Caco-2 (cell line): Measurements from ENCODE around the gene ASMTL. TPM values are rescaled to one million over a fixed set of nuclear protein-coding genes. Genes with fewer than 3 reads are reported as not detected.

Experiments
- BruUV-seq: library from RNA; stranded (reverse); fragments of 400-500 nt; replicated peaks from 2 replicates; lab custom pipeline; 2021; lab: Mats Ljungman, UMichigan
- CTCF ChIA-PET: fragments of 300-600 bp; sonication (Branson Sonifier 250); formaldehyde crosslinking; loops from one replicate; lab custom pipeline; 2022; ENCODE audit warnings: antibody characterized with exemption; lab: Charles Lee
- POLR2A ChIA-PET: fragments of 300-600 bp; sonication (Branson Sonifier 250); formaldehyde crosslinking; loops from one replicate; lab custom pipeline; 2022; ENCODE audit warnings: antibody characterized with exemption; lab: Charles Lee
- DNase-seq, 2 experiments: peaks; one replicate each; pipeline versions ENCODE4 v3.0.0 to v3.0.0-alpha.2; 2020 to 2022
- H3K27me3 ChIP-seq: replicated peaks from 2 replicates; pipeline ENCODE4 v1.6.0; 2011; ENCODE audit warnings: low read length; ENCODE audit not compliant: control insufficient read depth, insufficient read depth
- H3K36me3 ChIP-seq: 2 replicates; pipeline ENCODE4 v1.5.1; 2011; ENCODE audit warnings: low read length; ENCODE audit not compliant: control insufficient read depth, insufficient read depth
- H3K4me1 ChIP-seq: fragments of 250-450 bp; sonication (Bioruptor Pico); 2 replicates; pipeline ENCODE4 v1.5.1; 2020; ENCODE audit warnings: mild to moderate bottlenecking
- H3K4me3 ChIP-seq: 2 replicates; pipeline ENCODE4 v1.5.1; 2011; ENCODE audit warnings: low read depth, mild to moderate bottlenecking, control low read depth, low read length
- H3K9me3 ChIP-seq: fragments of 250-450 bp; sonication (Bioruptor Pico); 2 replicates; pipeline ENCODE4 v1.5.1; 2020; ENCODE audit warnings: mild to moderate bottlenecking, moderate library complexity
- H3K27ac Mint-ChIP-seq: one replicate; pipeline ENCODE4 v1.8.0; 2022; ENCODE audit warnings: mixed read lengths; ENCODE audit not compliant: unreplicated experiment
- H3K27me3 Mint-ChIP-seq: one replicate; pipeline ENCODE4 v1.8.0; 2022; ENCODE audit warnings: mixed read lengths; ENCODE audit not compliant: insufficient read depth, unreplicated experiment
- H3K36me3 Mint-ChIP-seq: one replicate; pipeline ENCODE4 v1.8.0; 2022; ENCODE audit warnings: mild to moderate bottlenecking, mixed read lengths; ENCODE audit not compliant: insufficient read depth, unreplicated experiment
- H3K4me1 Mint-ChIP-seq: one replicate; pipeline ENCODE4 v1.8.0; 2022; ENCODE audit warnings: low read depth, mixed read lengths; ENCODE audit not compliant: unreplicated experiment
- H3K4me3 Mint-ChIP-seq: one replicate; pipeline ENCODE4 v1.8.0; 2022; ENCODE audit warnings: mild to moderate bottlenecking, moderate library complexity, mixed read lengths; ENCODE audit not compliant: unreplicated experiment
- H3K9me3 Mint-ChIP-seq: one replicate; pipeline ENCODE4 v1.8.0; 2022; ENCODE audit warnings: mixed read lengths; ENCODE audit not compliant: unreplicated experiment
- CTCF ChIP-seq, 2 experiments: fragments of 200-600 bp in 1 of 2; IDR thresholded peaks; 1 replicate in 1 of 2; 2 replicates in 1 of 2; pipeline versions ENCODE4 v1.5.1 to v1.8.0; 2011 to 2022; ENCODE audit warnings: antibody characterized with exemption in 1 of 2, control low read depth in 1 of 2, inconsistent platforms in 1 of 2, low read depth in 1 of 2, low read length in 1 of 2, mild to moderate bottlenecking in 1 of 2, moderate library complexity in 1 of 2; ENCODE audit not compliant: insufficient read depth in 1 of 2, severe bottlenecking in 1 of 2, unreplicated experiment in 1 of 2
- intact Hi-C: fragments of 100-400 bp; cut with micrococcal nuclease; formaldehyde crosslinking; loops from one replicate; pipeline ENCODE4 v1.10.0; 2022; ENCODE audit not compliant: unreplicated experiment
- total RNA-seq: library from RNA; stranded (reverse); gene quantifications from 2 replicates; pipeline ENCODE4 v1.2.3, GENCODE V29; 2022

The ASMTL gene
- total RNA-seq, 1 experiment from 2014 or later, result 17.4 TPM

GRCh38 chrX:1357993-1358392 lies 94.7 kb downstream of the ASMTL start:
- peaks cover 14% of the 10 kb centered on the region for H3K27me3 Mint-ChIP-seq
- Histone ChIP-seq H3K36me3 (no peaks in the 10 kb centered on the region), H3K4me1 (no peaks in the 10 kb centered on the region), H3K4me3 (no peak overlapping the region), H3K27me3 (no peaks in the 10 kb centered on the region), H3K9me3 (no peaks in the 10 kb centered on the region)
- H3K9me3 Mint-ChIP-seq, result peaks cover 14% of the 10 kb centered on the region
- no peak overlapping the region for H3K27ac Mint-ChIP-seq
- no peaks in the 10 kb centered on the region for H3K4me1 Mint-ChIP-seq
- H3K4me3 Mint-ChIP-seq, result no peak overlapping the region
- ChIA-PET CTCF (no interaction called here), POLR2A (no interaction called here)
- BruUV-seq, result no TSS peak
- intact Hi-C loops, result no loop called here
- peaks cover 8% of the 10 kb centered on the region for H3K36me3 Mint-ChIP-seq
- TF ChIP-seq CTCF (IDR thresholded peaks at IDR 0.05; ENCODE audit: insufficient read depth in 1 of 2, low read depth in 1 of 2, low read length in 1 of 2, severe bottlenecking in 1 of 2, unreplicated experiment in 1 of 2), result no peak
- no peak for DNase-seq

- H3K4me1 Mint-ChIP-seq, result no peaks in the 10 kb centered on the region
- H3K27ac Mint-ChIP-seq, result no peak overlapping the region
- H3K36me3 ChIP-seq, result no peaks in the 10 kb centered on the region
- H3K4me3 ChIP-seq, result no peak overlapping the region
- H3K4me3 Mint-ChIP-seq, result no peak overlapping the region
- no TSS peak for BruUV-seq
- no peak for TF ChIP-seq CTCF (IDR thresholded peaks at IDR 0.05; ENCODE audit: insufficient read depth in 1 of 2, low read depth in 1 of 2, low read length in 1 of 2, severe bottlenecking in 1 of 2, unreplicated experiment in 1 of 2)
- no peaks in the 10 kb centered on the region for H3K27me3 ChIP-seq
- no peak for DNase-seq
- H3K36me3 Mint-ChIP-seq, result no peaks in the 10 kb centered on the region
- ChIA-PET CTCF (no interaction called here), POLR2A (no interaction called here)
- intact Hi-C loops, result no loop called here
- peaks cover 6% of the 10 kb centered on the region for H3K27me3 Mint-ChIP-seq
- no peaks in the 10 kb centered on the region for H3K9me3 Mint-ChIP-seq
- H3K4me1 ChIP-seq, result no peaks in the 10 kb centered on the region
- H3K9me3 ChIP-seq, result no peaks in the 10 kb centered on the region
These were observed 97.3 kb downstream of the ASMTL start for GRCh38 chrX:1355131-1356046.

- no peaks in the 10 kb centered on the region for H3K4me1 ChIP-seq
- CTCF ChIA-PET, result no interaction called here
- no peaks in the 10 kb centered on the region for H3K36me3 ChIP-seq
- no peaks in the 10 kb centered on the region for H3K36me3 Mint-ChIP-seq
- no peaks in the 10 kb centered on the region for H3K27me3 Mint-ChIP-seq
- TF ChIP-seq CTCF (IDR thresholded peaks at IDR 0.05; ENCODE audit: insufficient read depth in 1 of 2, low read depth in 1 of 2, low read length in 1 of 2, severe bottlenecking in 1 of 2, unreplicated experiment in 1 of 2), result no peak
- H3K4me3 ChIP-seq, result no peak overlapping the region
- H3K4me3 Mint-ChIP-seq, result no peak overlapping the region
- no peaks in the 10 kb centered on the region for H3K9me3 Mint-ChIP-seq
- no TSS peak for BruUV-seq
- intact Hi-C loops, result no loop called here
- H3K9me3 ChIP-seq, result no peaks in the 10 kb centered on the region
- H3K27me3 ChIP-seq, result no peaks in the 10 kb centered on the region
- POLR2A ChIA-PET, result no interaction called here
- no peaks in the 10 kb centered on the region for H3K4me1 Mint-ChIP-seq
- no peak for DNase-seq
- no peak overlapping the region for H3K27ac Mint-ChIP-seq
These were observed 98.4 kb downstream of the ASMTL start for GRCh38 chrX:1354036-1355019.
